Hepatocyte (in vitro differentiated cells): ENCODE data around the gene JDP2.

Experiments
- EZH2 ChIP-seq: fragments of 200-600 bp; sonication (generic); IDR thresholded peaks from 2 replicates; pipeline ENCODE4 v1.6.1; 2016; ENCODE audit warnings: antibody characterized with exemption, mild to moderate bottlenecking, borderline replicate concordance
- TF ChIP-seq, protein P1 (sequence below): fragments of 200-600 bp; sonication (generic); IDR thresholded peaks from 2 replicates; pipeline ENCODE4 v1.5.1; 2016; ENCODE audit warnings: antibody characterized with exemption, mild to moderate bottlenecking; ENCODE audit not compliant: poor library complexity

DNA sequence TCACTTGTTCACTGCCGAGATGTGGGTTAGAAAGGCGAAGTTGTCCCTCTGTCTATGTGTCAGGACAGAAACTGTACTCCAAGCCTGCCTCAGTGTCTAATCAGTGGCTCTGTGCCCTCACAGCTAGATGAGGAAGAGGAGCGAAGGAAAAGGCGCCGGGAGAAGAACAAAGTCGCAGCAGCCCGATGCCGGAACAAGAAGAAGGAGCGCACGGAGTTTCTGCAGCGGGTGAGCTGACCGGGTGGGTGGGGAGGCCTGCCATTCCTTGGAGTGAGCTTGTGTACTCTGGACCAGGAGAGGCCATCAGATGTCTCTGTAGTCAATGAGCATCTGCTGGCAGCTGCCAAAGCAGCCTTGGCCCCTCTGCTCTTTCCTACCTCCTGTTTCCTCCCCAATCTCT is 33.5 kb downstream of the JDP2 start:
- TF ChIP-seq, protein P1, sequence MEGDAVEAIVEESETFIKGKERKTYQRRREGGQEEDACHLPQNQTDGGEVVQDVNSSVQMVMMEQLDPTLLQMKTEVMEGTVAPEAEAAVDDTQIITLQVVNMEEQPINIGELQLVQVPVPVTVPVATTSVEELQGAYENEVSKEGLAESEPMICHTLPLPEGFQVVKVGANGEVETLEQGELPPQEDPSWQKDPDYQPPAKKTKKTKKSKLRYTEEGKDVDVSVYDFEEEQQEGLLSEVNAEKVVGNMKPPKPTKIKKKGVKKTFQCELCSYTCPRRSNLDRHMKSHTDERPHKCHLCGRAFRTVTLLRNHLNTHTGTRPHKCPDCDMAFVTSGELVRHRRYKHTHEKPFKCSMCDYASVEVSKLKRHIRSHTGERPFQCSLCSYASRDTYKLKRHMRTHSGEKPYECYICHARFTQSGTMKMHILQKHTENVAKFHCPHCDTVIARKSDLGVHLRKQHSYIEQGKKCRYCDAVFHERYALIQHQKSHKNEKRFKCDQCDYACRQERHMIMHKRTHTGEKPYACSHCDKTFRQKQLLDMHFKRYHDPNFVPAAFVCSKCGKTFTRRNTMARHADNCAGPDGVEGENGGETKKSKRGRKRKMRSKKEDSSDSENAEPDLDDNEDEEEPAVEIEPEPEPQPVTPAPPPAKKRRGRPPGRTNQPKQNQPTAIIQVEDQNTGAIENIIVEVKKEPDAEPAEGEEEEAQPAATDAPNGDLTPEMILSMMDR = no peak
- no peak for TF ChIP-seq EZH2
